A673 (cell line): ENCODE results near the gene CACNA1G.

Source experiments
- CTCF ChIP-seq: fragments of 300-800, 200-600 bp; sonication (generic); conservative IDR thresholded peaks from 2 replicates; pipeline ENCODE4 v1.5.1; 2017; ENCODE audit warnings: low read depth, mild to moderate bottlenecking, antibody characterized with exemption, low read length, moderate library complexity, mixed read lengths
- EZH2 ChIP-seq: fragments of 200-600 bp; sonication (generic); IDR thresholded peaks from 2 replicates; pipeline ENCODE4 v1.6.1; 2017; ENCODE audit warnings: borderline replicate concordance, low read depth, mild to moderate bottlenecking, mixed read lengths, antibody characterized with exemption, low read length; ENCODE audit not compliant: poor library complexity, severe bottlenecking

- no peak for TF ChIP-seq CTCF
- TF ChIP-seq EZH2, result no peak
Observed at GRCh38 chr17:50601823-50602375, 41.4 kb downstream of the CACNA1G start.
